IMR-90 (cell line): Measurements from ENCODE around the gene FANCD2. TPM values are rescaled to one million over a fixed set of nuclear protein-coding genes. Genes with fewer than 3 reads are reported as not detected.
A peak's percentile ranks its signal among the peaks of the same experiment; 100 is the strongest.

Source experiments
- ATAC-seq: fragments of 200-7000 bp; cut with Tn5 transposase; 2 replicates; pipeline ENCODE4 v1.9.1; 2020; ENCODE audit warnings: low read depth, mild to moderate bottlenecking, moderate library complexity
- BruUV-seq: library from RNA; stranded (reverse); fragments of 400-500 nt; replicated peaks from 2 replicates; lab custom pipeline; 2021; lab: Mats Ljungman, UMichigan
- CTCF ChIA-PET: fragments of 300-600 bp; formaldehyde crosslinking; extraction: SDS; loops from one replicate; lab custom pipeline; 2021; ENCODE audit warnings: antibody characterized with exemption; lab: Yijun Ruan, JAX
- POLR2A ChIA-PET: fragments of 300-600 bp; sonication (Branson Sonifier 250); formaldehyde crosslinking; loops from one replicate; lab custom pipeline; 2022; ENCODE audit warnings: antibody characterized with exemption; ENCODE audit not compliant: unreplicated experiment; lab: Charles Lee
- DNase-seq: peaks from one replicate; pipeline ENCODE4 v3.0.0; 2013
- H2AFZ ChIP-seq: replicated peaks from 2 replicates; pipeline ENCODE3; 2013; ENCODE audit warnings: low read length, mild to moderate bottlenecking; ENCODE audit not compliant: poor library complexity
- H2AK5ac ChIP-seq: 2 replicates; pipeline ENCODE4 v1.6.1; 2013; ENCODE audit warnings: low read depth, low read length, inconsistent platforms
- H2AK9ac ChIP-seq: replicated peaks from 2 replicates; pipeline ENCODE3; 2013; ENCODE audit warnings: mild to moderate bottlenecking, low read depth, low read length, moderate library complexity; ENCODE audit not compliant: poor library complexity
- H2BK120ac ChIP-seq: 2 replicates; pipeline ENCODE4 v1.6.1; 2013; ENCODE audit warnings: low read depth, low read length, inconsistent platforms
- H2BK15ac ChIP-seq: 3 replicates; pipeline ENCODE4 v1.6.1; 2013; ENCODE audit warnings: low read depth, low read length, inconsistent platforms
- H2BK20ac ChIP-seq: 2 replicates; pipeline ENCODE4 v1.6.1; 2013; ENCODE audit warnings: low read depth, mild to moderate bottlenecking, inconsistent platforms, low read length, moderate library complexity
- H2BK5ac ChIP-seq: 2 replicates; pipeline ENCODE4 v1.6.1; 2013; ENCODE audit warnings: mild to moderate bottlenecking, low read depth, low read length, inconsistent platforms; ENCODE audit not compliant: poor library complexity, severe bottlenecking
- H3K14ac ChIP-seq: replicated peaks from 2 replicates; pipeline ENCODE4 v1.6.1; 2013; ENCODE audit warnings: low read depth, low read length, inconsistent platforms
- H3K18ac ChIP-seq: 2 replicates; pipeline ENCODE4 v1.6.1; 2013; ENCODE audit warnings: low read depth, low read length, control low read depth
- H3K23ac ChIP-seq: 2 replicates; pipeline ENCODE4 v1.6.1; 2013; ENCODE audit warnings: low read depth, low read length, inconsistent platforms
- H3K27ac ChIP-seq: 2 replicates; pipeline ENCODE4 v1.5.1; 2013; ENCODE audit warnings: mild to moderate bottlenecking, control low read depth, low read length; ENCODE audit not compliant: insufficient read depth
- H3K27me3 ChIP-seq: 2 replicates; pipeline ENCODE4 v1.6.1; 2013; ENCODE audit warnings: low read length; ENCODE audit not compliant: control insufficient read depth, insufficient read depth
- H3K36me3 ChIP-seq: 2 replicates; pipeline ENCODE4 v1.6.1; 2013; ENCODE audit warnings: low read length, mixed read lengths; ENCODE audit not compliant: control insufficient read depth, insufficient read depth
- H3K4ac ChIP-seq: 2 replicates; pipeline ENCODE4 v1.6.1; 2013; ENCODE audit warnings: low read depth, low read length, inconsistent platforms
- H3K4me1 ChIP-seq: 2 replicates; pipeline ENCODE4 v1.6.1; 2013; ENCODE audit warnings: low read length, mixed read lengths; ENCODE audit not compliant: control insufficient read depth, insufficient read depth
- H3K4me2 ChIP-seq: 2 replicates; pipeline ENCODE4 v1.6.1; 2013; ENCODE audit warnings: low read depth, mild to moderate bottlenecking, control low read depth, low read length, moderate library complexity
- H3K4me3 ChIP-seq: 2 replicates; pipeline ENCODE4 v1.5.1; 2013; ENCODE audit warnings: low read depth, mild to moderate bottlenecking, control low read depth, low read length, moderate library complexity; ENCODE audit not compliant: insufficient read depth
- H3K56ac ChIP-seq: 2 replicates; pipeline ENCODE4 v1.6.1; 2013; ENCODE audit warnings: low read length, inconsistent platforms; ENCODE audit not compliant: insufficient read depth; ENCODE audit errors: extremely low read depth
- H3K79me1 ChIP-seq, 2 experiments: 2 replicates each; pipeline ENCODE4 v1.6.1; 2013; ENCODE audit warnings: low read length in 2 of 2, inconsistent platforms in 1 of 2, low read depth in 1 of 2
- H3K9ac ChIP-seq: 2 replicates; pipeline ENCODE4 v1.6.1; 2013; ENCODE audit warnings: low read depth, low read length, control low read depth
- H3K9me1 ChIP-seq: 2 replicates; pipeline ENCODE4 v1.6.1; 2013; ENCODE audit warnings: low read length, inconsistent platforms; ENCODE audit not compliant: insufficient read depth
- H3K9me3 ChIP-seq: 2 replicates; pipeline ENCODE4 v1.6.1; 2013; ENCODE audit warnings: low read length; ENCODE audit not compliant: control insufficient read depth, insufficient read depth
- H4K20me1 ChIP-seq: 2 replicates; pipeline ENCODE4 v1.6.1; 2013; ENCODE audit warnings: low read length, inconsistent platforms; ENCODE audit not compliant: insufficient read depth
- H4K5ac ChIP-seq: 2 replicates; pipeline ENCODE4 v1.6.1; 2013; ENCODE audit warnings: mild to moderate bottlenecking, low read depth, low read length, control low read depth
- H4K8ac ChIP-seq, 2 experiments: 2 replicates each; pipeline ENCODE4 v1.6.1; 2013; ENCODE audit warnings: low read depth in 2 of 2, low read length in 2 of 2, control low read depth in 1 of 2, inconsistent platforms in 1 of 2
- H4K91ac ChIP-seq: 2 replicates; pipeline ENCODE4 v1.6.1; 2013; ENCODE audit warnings: low read depth, low read length, inconsistent platforms; ENCODE audit not compliant: insufficient read depth
- BHLHE40 ChIP-seq: fragments of 150-350 bp; IDR thresholded peaks from 2 replicates; pipeline ENCODE4 v1.6.1; 2016; ENCODE audit warnings: mild to moderate bottlenecking, low read depth, low read length
- MAZ ChIP-seq: IDR thresholded peaks from 2 replicates; pipeline ENCODE4 v1.6.1; 2012; ENCODE audit warnings: low read depth, mild to moderate bottlenecking, low read length, improper control_type of control experiment, moderate library complexity, borderline replicate concordance
- MXI1 ChIP-seq: IDR thresholded peaks from 2 replicates; pipeline ENCODE4 v1.6.1; 2012; ENCODE audit warnings: low read depth, mild to moderate bottlenecking, low read length, moderate library complexity, borderline replicate concordance
- POLR2A ChIP-seq: IDR thresholded peaks from 2 replicates; pipeline ENCODE4 v1.6.1; 2012; ENCODE audit warnings: mild to moderate bottlenecking, low read depth, low read length
- RAD21 ChIP-seq: IDR thresholded peaks from 2 replicates; pipeline ENCODE4 v1.6.1; 2012; ENCODE audit warnings: low read length, improper control_type of control experiment
- SMC3 ChIP-seq: fragments of 150-350 bp; IDR thresholded peaks from 2 replicates; pipeline ENCODE4 v1.6.1; 2016; ENCODE audit warnings: low read depth, mild to moderate bottlenecking, antibody characterized with exemption, low read length, moderate library complexity
- WGBS, 2 experiments: methylation state at CpG; one replicate each; pipeline versions ENCODE4 v1.1.5 to v1.1.7; 2013; ENCODE audit warnings: missing lambda C conversion rate in 2 of 2; ENCODE audit not compliant: insufficient read length in 1 of 2; ENCODE audit errors: extremely low coverage in 2 of 2; 5-methylcytosine and 5-hydroxymethylcytosine counted together
- dilution Hi-C: fragments of 300-500 bp; cut with HindIII; formaldehyde crosslinking; loops from one replicate; pipeline ENCODE4 v1.14.3; 2018; ENCODE audit warnings: low sequenced_read_pairs; ENCODE audit not compliant: unreplicated experiment
- in situ Hi-C: fragments of 300-500 bp; cut with MboI; formaldehyde crosslinking; loops from 3 replicates; pipeline ENCODE4 v1.14.3; 2019; ENCODE audit warnings: low sequenced_read_pairs, inconsistent platforms, mixed read lengths
- intact Hi-C: fragments of 100-400 bp; cut with micrococcal nuclease; formaldehyde crosslinking; loops from 2 replicates; pipeline ENCODE4 v1.10.0; 2022
- polyA plus RNA-seq, 3 experiments: library from polyadenylated mRNA; depleted of rRNA; stranded (reverse); fragments of >200 nt; gene quantifications; 2 replicates each; pipeline ENCODE4 v1.2.3, GENCODE V29; 2012; ENCODE audit warnings: low replicate concordance in 1 of 3
- total RNA-seq: library from RNA; depleted of rRNA; stranded (reverse); fragments of >200 nt; gene quantifications from 2 replicates; pipeline ENCODE4 v1.2.3, GENCODE V29; 2012
- TF ChIP-seq, protein P1 (sequence below): conservative IDR thresholded peaks from 2 replicates; pipeline ENCODE4 v1.5.1; 2012; ENCODE audit warnings: mild to moderate bottlenecking, low read depth, low read length, improper control_type of control experiment
- TF ChIP-seq, protein P2 (sequence below): fragments of 150-350 bp; IDR thresholded peaks from 2 replicates; pipeline ENCODE4 v1.6.1; 2016; ENCODE audit warnings: low read depth, mild to moderate bottlenecking, low read length, moderate library complexity, borderline replicate concordance
- TF ChIP-seq, protein P3 (sequence below): fragments of 150-350 bp; IDR thresholded peaks from 2 replicates; pipeline ENCODE4 v1.6.1; 2017; ENCODE audit warnings: mild to moderate bottlenecking, antibody characterized with exemption, low read length, low read depth

Gene FANCD2
- total and polyA plus RNA-seq, 2 of the 4 experiments (the other 2 are of a cell fraction): 8.9 to 19.7 TPM

DNA sequence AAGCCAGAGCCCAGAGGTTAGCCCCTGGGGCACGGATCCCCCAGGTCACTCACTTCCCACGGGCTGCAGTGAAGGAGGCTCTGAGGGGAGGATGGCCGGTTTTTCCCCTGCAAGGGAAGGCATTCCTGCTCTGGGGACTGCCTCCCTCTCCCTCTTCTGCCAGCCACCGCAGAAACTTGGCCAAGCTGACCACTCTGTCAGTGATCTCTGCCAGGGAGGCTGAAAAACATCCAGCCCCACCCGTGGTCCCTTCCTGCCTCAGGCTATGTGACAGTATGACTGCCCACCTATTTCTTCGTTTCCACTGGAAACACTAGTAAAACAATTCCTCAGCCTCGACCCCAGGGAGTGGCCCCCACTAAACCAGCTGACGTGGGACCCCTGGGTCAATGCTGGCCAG, 14.6 kb upstream of the FANCD2 start:
- Histone ChIP-seq H3K9ac (no peak overlapping the region), H3K4me1 (peaks cover 17% of the 10 kb centered on the region), H2AFZ (peak overlapping the region; percentile 47), H3K14ac (no peak overlapping the region), H3K9me1 (peaks cover 7% of the 10 kb centered on the region; the same call in 1 of the 2 replicates), H4K91ac (no peak overlapping the region), H3K27ac (no peak overlapping the region), H2AK5ac (peak overlapping the region; percentile 28; the same call in 1 of the 2 replicates), H4K8ac (no peak overlapping the region), H2BK120ac (no peak overlapping the region), H3K4me2 (no peak overlapping the region), H3K79me1 (peaks cover 0 to 20% of the 10 kb centered on the region in 2 experiments; a peak in 3 of 4 replicates), H2AK9ac (peak overlapping the region; percentile 78), H4K20me1 (0 out of 2 replicates have a peak, but pooled peaks cover 7% of the 10 kb centered on the region), H2BK15ac (no peak overlapping the region), H3K18ac (no peak overlapping the region), H4K5ac (no peak overlapping the region), H2BK5ac (no peak overlapping the region), H3K9me3 (no peaks in the 10 kb centered on the region), H3K4me3 (no peak overlapping the region), H3K23ac (no peak overlapping the region), H3K27me3 (no peaks in the 10 kb centered on the region), H2BK20ac (no peak overlapping the region), H3K4ac (no peak overlapping the region; the same call in 1 of the 2 replicates), H3K36me3 (no peaks in the 10 kb centered on the region), H3K56ac (no peak overlapping the region)
- intact Hi-C loops (no loop called here), in situ Hi-C loops (no loop called here), dilution Hi-C loops (no loop called here)
- BruUV-seq: no TSS peak
- TF ChIP-seq MXI1 (no peak), BHLHE40 (no peak), SMC3 (no peak), MAZ (no peak), POLR2A (no peak), RAD21 (no peak)
- TF ChIP-seq, protein P1, sequence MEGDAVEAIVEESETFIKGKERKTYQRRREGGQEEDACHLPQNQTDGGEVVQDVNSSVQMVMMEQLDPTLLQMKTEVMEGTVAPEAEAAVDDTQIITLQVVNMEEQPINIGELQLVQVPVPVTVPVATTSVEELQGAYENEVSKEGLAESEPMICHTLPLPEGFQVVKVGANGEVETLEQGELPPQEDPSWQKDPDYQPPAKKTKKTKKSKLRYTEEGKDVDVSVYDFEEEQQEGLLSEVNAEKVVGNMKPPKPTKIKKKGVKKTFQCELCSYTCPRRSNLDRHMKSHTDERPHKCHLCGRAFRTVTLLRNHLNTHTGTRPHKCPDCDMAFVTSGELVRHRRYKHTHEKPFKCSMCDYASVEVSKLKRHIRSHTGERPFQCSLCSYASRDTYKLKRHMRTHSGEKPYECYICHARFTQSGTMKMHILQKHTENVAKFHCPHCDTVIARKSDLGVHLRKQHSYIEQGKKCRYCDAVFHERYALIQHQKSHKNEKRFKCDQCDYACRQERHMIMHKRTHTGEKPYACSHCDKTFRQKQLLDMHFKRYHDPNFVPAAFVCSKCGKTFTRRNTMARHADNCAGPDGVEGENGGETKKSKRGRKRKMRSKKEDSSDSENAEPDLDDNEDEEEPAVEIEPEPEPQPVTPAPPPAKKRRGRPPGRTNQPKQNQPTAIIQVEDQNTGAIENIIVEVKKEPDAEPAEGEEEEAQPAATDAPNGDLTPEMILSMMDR: no peak
- TF ChIP-seq, protein P2, sequence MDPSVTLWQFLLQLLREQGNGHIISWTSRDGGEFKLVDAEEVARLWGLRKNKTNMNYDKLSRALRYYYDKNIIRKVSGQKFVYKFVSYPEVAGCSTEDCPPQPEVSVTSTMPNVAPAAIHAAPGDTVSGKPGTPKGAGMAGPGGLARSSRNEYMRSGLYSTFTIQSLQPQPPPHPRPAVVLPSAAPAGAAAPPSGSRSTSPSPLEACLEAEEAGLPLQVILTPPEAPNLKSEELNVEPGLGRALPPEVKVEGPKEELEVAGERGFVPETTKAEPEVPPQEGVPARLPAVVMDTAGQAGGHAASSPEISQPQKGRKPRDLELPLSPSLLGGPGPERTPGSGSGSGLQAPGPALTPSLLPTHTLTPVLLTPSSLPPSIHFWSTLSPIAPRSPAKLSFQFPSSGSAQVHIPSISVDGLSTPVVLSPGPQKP: no peak
- TF ChIP-seq, protein P3, sequence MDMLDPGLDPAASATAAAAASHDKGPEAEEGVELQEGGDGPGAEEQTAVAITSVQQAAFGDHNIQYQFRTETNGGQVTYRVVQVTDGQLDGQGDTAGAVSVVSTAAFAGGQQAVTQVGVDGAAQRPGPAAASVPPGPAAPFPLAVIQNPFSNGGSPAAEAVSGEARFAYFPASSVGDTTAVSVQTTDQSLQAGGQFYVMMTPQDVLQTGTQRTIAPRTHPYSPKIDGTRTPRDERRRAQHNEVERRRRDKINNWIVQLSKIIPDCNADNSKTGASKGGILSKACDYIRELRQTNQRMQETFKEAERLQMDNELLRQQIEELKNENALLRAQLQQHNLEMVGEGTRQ: no peak
- DNase-seq (no peak), ATAC-seq (no peak)
- CTCF ChIA-PET: interaction anchor here (0.7 kb wide), 1 partner anchor 30 kb away, joined by 3 read pairs; no protein-coding TSS in a partner anchor
- 37% methylated on average over 2 of the region's 8 CpGs; no CpG with 5 or more reads in 1 of the 2 experiments for WGBS, 2 experiments
- POLR2A ChIA-PET: no interaction called here
